Mammary epithelial cell (primary cell): ENCODE data around the gene RNF125.

Experiments used
- EZH2 ChIP-seq: IDR thresholded peaks from 2 replicates; pipeline ENCODE4 v1.6.1; 2012; ENCODE audit warnings: low read length, inconsistent platforms, borderline replicate concordance
- TF ChIP-seq, protein P1 (sequence below), 2 donors: IDR thresholded peaks in 1 of 2; conservative IDR thresholded peaks in 1 of 2; 2 replicates each; pipeline ENCODE4 v1.5.1; 2011 to 2012; ENCODE audit warnings: inconsistent platforms in 2 of 2, low read length in 2 of 2, mild to moderate bottlenecking in 2 of 2, control low read depth in 1 of 2, low read depth in 1 of 2; ENCODE audit not compliant: insufficient read depth in 1 of 2; ENCODE audit errors: extremely low read depth in 1 of 2

DNA sequence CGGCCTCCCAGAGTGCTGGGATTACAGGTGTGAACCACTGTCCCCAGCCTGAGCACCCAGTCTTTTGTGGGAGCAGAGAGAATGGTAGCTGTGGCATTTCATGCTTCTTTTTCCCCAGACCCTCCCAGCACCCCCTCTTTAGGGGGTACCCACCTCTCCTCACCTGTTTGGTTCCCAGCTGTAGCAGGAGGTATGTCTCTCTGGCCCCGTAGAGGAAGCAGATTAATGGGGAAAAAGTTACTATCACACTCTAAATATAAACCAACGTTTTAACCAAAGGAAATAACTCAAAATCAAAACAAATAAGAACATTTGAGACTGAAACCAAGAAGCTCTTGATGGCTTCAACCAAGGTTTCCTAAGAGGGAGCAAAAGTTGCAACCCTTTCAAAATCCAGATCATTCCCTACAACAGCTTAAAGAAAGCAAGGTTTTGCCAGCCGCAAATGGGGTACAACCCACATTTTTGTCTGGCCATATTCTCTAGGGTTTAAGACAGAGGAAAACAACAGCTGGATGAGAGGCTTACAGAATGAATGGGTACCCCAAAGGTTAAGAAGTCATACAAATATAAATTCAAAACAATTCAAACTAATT lies 8.0 kb downstream of the RNF125 start:
- TF ChIP-seq, protein P1, sequence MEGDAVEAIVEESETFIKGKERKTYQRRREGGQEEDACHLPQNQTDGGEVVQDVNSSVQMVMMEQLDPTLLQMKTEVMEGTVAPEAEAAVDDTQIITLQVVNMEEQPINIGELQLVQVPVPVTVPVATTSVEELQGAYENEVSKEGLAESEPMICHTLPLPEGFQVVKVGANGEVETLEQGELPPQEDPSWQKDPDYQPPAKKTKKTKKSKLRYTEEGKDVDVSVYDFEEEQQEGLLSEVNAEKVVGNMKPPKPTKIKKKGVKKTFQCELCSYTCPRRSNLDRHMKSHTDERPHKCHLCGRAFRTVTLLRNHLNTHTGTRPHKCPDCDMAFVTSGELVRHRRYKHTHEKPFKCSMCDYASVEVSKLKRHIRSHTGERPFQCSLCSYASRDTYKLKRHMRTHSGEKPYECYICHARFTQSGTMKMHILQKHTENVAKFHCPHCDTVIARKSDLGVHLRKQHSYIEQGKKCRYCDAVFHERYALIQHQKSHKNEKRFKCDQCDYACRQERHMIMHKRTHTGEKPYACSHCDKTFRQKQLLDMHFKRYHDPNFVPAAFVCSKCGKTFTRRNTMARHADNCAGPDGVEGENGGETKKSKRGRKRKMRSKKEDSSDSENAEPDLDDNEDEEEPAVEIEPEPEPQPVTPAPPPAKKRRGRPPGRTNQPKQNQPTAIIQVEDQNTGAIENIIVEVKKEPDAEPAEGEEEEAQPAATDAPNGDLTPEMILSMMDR (conservative IDR thresholded peaks at IDR 0.05 in 1 of 2, IDR thresholded peaks at IDR 0.05 in 1 of 2; ENCODE audit: extremely low read depth in 1 of 2, insufficient read depth in 1 of 2, low read depth in 1 of 2, low read length in 2 of 2), result no peak
- no peak for TF ChIP-seq EZH2
